ENCODE results near the gene GFRA1.

GFRA1 gene

DNA sequence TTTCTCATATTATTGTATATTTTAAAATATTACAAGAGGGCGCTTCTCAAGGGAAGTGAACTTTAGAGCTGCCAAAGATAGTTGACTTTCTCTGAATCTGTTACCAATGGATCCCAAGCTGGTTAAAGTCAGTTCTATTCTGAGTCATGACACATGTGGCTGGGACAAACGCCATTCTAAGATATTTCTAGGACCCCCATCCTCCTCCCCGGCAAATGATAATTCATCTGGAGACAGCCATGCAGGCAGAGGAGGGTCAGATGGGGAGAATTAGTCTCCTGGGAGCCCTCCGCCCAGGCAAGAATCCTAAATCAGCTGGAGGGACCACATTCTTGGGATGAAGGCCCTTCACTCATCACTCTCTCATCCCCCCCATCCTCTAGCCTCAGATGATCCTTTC is 187.7 kb downstream of the GFRA1 start:
- Histone ChIP-seq H4K20me1 (ENCODE audit: low read depth, low read length) (no peaks in the 10 kb centered on the region), H3F3A (ENCODE audit: insufficient read depth) (no peaks in the 10 kb centered on the region), H3K9me3 (ENCODE audit: insufficient read depth, low read length) (no peaks in the 10 kb centered on the region), H3K27me3 (ENCODE audit: low read length) (no peaks in the 10 kb centered on the region), H3K79me2 (ENCODE audit: insufficient read depth, low read length) (no peaks in the 10 kb centered on the region), H3K9ac (ENCODE audit: low read length) (no peak overlapping the region), H2AFZ (ENCODE audit: low read depth, low read length, severe bottlenecking) (no peak overlapping the region), H3K9me2 (replicated peaks; ENCODE audit: insufficient read depth, low read length) (no peaks in the 10 kb centered on the region), H3K4me3 (ENCODE audit: insufficient read depth, low read length, poor library complexity, severe bottlenecking) (no peak overlapping the region), H3K27ac (ENCODE audit: low read depth, low read length) (no peak overlapping the region), H3K4me2 (ENCODE audit: low read depth, low read length, poor library complexity, severe bottlenecking) (no peak overlapping the region), H3K36me3 (ENCODE audit: low read length) (no peaks in the 10 kb centered on the region)
- TF ChIP-seq EZH2phosphoT487 (conservative IDR thresholded peaks at IDR 0.05; ENCODE audit: low read length) = no peak
- no peak for TF ChIP-seq CTCF (IDR thresholded peaks at IDR 0.05; ENCODE audit: insufficient read depth, low read length, poor library complexity, severe bottlenecking)

- no peaks in the 10 kb centered on the region for H3K9me2 ChIP-seq (replicated peaks; ENCODE audit: insufficient read depth, low read length)
- no peak overlapping the region for H3K4me2 ChIP-seq (ENCODE audit: low read depth, low read length, poor library complexity, severe bottlenecking)
- no peak overlapping the region for H2AFZ ChIP-seq (ENCODE audit: low read depth, low read length, severe bottlenecking)
- H3K9me3 ChIP-seq (ENCODE audit: insufficient read depth, low read length) = no peaks in the 10 kb centered on the region
- H3K27ac ChIP-seq (ENCODE audit: low read depth, low read length) = no peak overlapping the region
- no peaks in the 10 kb centered on the region for H3K36me3 ChIP-seq (ENCODE audit: low read length)
- no peak overlapping the region for H3K4me3 ChIP-seq (ENCODE audit: insufficient read depth, low read length, poor library complexity, severe bottlenecking)
- no peaks in the 10 kb centered on the region for H3F3A ChIP-seq (ENCODE audit: insufficient read depth)
- H4K20me1 ChIP-seq (ENCODE audit: low read depth, low read length) = no peaks in the 10 kb centered on the region
- H3K79me2 ChIP-seq (ENCODE audit: insufficient read depth, low read length) = no peaks in the 10 kb centered on the region
- H3K27me3 ChIP-seq (ENCODE audit: low read length) = no peaks in the 10 kb centered on the region
- no peak overlapping the region for H3K9ac ChIP-seq (ENCODE audit: low read length)
- no peak for TF ChIP-seq CTCF (IDR thresholded peaks at IDR 0.05; ENCODE audit: insufficient read depth, low read length, poor library complexity, severe bottlenecking)
- TF ChIP-seq EZH2phosphoT487 (conservative IDR thresholded peaks at IDR 0.05; ENCODE audit: low read length) = no peak
These were observed 188.8 kb downstream of the GFRA1 start for GRCh38 chr10:116084161-116084560.

DNA sequence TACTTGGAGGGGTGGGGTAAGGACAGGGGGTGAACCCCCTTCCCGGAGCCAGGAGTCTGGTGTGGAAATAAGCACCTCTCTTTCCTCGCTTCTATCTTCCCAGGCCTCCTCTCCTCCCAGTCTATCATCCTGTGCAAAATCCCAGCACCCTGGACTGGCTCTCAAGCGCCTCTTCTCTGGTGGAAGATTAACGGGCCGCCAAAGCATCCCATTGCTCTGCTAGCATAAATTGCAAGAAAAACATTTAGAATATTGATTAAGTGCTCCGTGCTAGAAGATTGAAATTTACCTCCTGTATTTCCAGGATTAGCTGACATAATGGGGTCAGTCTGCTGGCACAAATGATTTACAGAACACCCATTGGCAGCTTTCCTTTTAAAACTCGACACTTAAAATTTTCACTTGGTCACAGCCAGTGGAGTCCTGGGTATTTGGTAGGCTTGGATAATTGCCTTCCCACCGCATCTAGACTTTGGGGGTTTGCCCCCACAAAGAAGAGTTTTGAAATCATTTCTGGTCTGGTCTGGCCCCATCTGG is 189.7 kb downstream of the GFRA1 start:
- TF ChIP-seq EZH2phosphoT487 (conservative IDR thresholded peaks at IDR 0.05; ENCODE audit: low read length) (no peak), CTCF (IDR thresholded peaks at IDR 0.05; ENCODE audit: insufficient read depth, low read length, poor library complexity, severe bottlenecking) (no peak)
- Histone ChIP-seq H3K36me3 (ENCODE audit: low read length) (no peaks in the 10 kb centered on the region), H3K9me2 (replicated peaks; ENCODE audit: insufficient read depth, low read length) (no peaks in the 10 kb centered on the region), H2AFZ (ENCODE audit: low read depth, low read length, severe bottlenecking) (no peak overlapping the region), H3K79me2 (ENCODE audit: insufficient read depth, low read length) (no peaks in the 10 kb centered on the region), H3K4me2 (ENCODE audit: low read depth, low read length, poor library complexity, severe bottlenecking) (no peak overlapping the region), H3K27ac (ENCODE audit: low read depth, low read length) (no peak overlapping the region), H3F3A (ENCODE audit: insufficient read depth) (no peaks in the 10 kb centered on the region), H4K20me1 (ENCODE audit: low read depth, low read length) (no peaks in the 10 kb centered on the region), H3K4me3 (ENCODE audit: insufficient read depth, low read length, poor library complexity, severe bottlenecking) (no peak overlapping the region), H3K9me3 (ENCODE audit: insufficient read depth, low read length) (no peaks in the 10 kb centered on the region), H3K27me3 (ENCODE audit: low read length) (no peaks in the 10 kb centered on the region), H3K9ac (ENCODE audit: low read length) (no peak overlapping the region)
